ENCODE measurements around the gene STAT6.
"Not testable (repeated sequence)": the region's sequence is repeated elsewhere in the genome, so short reads cannot be mapped to it uniquely, and the experiment has no call there.

Gene STAT6

DNA sequence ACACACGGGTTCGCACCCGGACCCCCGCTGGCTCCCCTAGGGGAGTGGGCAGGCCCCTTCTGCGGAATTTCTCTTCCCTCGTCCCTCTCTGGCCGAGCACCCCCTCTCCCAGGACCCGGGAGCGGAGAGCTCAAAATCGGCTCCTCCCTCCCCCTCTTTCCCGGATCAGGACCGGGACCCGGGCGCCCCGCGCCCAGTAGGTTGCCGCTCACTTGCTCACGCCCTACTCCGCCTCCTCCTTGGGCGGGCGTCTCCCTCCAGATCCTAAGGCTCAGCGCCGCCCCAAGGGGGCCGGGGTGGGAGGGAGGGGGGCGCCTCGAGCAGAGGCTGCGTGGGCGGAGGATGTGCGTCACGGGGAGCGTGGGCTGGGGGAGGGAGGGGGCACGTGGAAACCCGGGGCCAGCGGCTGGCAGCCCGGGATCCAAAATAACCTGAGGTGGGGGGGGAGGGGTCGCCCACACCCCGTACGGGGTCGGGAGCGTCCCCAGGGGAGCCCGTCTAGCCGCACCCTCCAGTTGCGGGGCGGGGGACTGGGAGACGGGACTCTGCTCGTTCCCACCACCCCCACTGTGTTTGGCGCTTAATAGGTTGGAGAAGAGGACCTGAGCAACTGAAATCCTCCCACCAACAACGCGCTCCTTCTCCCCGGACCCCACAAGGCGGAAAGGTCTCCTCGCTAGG, 24.0 kb downstream of the STAT6 start:
- peak; percentile 82 to 93 (median 91) for DNase-seq

DNA sequence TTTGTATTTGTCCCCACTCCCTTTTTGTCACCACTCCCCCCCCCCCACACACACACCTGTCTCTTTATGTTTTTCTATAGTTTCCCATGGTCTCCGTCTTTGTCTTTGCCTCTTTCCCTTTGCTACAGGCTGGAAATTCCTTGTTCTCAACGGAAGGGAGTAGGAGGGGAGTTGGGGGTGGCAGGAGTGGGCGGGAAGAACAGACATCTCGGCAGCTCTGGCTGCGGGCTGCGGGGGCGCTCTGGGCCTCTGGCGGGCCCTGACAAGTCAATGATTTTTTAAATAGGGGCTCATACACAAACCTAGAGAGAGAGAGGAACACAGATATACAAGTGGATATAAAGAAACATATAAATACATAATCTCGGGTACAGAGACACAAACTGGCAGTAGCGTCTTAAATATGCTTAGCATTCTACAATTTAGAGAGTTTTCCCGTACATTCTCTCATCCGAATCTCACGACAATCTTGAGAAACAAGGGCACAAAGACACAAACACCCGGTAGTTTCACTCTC, 24.6 kb downstream of the STAT6 start:
- DNase-seq = peak; percentile 15 to 70 (median 38)

DNA sequence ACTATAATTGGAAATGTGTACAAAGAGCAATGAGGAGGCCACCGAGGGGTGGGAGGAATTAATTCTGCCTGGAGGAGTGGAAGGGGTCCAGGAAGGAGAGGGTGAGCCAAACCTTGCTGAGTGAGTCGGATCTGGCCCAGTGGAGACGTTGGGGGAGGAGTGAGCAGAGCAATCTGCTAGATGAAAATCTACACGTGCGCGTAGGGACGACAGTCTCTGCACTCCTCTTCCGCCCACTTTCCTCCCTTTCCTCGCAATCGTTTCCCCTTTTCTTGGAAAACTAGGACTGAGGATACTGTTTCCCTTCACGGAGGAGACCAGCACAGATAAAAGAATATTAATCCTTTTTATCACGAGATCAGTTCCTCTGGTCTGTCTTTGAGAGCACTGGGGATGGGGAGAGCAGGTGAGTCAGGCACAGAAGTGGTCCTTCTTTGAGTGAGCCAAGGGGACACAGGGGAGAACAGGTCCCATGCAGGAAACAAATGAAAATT, 25.1 kb downstream of the STAT6 start:
- DNase-seq = peak in 1 of 6 experiments; percentile 25

DNA sequence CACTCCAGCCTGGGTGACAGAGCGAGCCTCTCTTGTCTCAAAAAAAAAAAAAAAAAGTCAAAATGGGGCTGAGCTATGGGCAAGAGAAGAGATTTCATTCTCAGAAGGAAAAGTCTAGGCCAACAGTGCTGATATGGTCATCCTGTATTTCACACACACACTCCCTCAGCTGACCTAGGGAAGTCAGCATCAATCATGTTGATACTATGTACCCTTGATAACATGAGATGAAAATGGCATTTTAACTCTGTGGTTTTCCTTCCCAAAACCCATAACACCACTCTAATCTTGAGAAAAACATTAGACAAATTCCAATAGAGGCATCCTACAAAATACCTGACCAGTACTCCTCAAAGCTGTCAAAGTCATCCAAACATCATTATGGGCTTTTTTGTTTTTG, 30.3 kb downstream of the STAT6 start:
- DNase-seq = no peak

DNA sequence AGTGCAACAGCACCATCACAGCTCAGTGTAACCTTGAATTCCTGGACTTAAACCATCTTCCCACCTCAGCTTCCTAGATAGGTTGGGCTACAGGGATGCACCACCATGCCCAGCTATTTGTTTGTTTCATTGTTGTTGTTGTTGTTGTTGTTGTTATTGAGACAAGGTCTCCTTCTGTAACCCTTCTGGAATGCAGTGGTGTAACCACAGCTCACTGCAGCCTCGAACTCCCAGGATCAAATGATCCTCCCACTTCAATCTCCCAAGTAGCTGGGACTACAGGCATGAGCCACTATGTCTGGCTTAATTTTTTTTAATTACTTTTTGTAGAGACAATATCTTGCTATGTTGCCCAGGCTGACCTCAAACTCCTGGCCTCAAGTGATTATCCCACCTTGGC, 31.3 kb downstream of the STAT6 start:
- no peak for DNase-seq

DNA sequence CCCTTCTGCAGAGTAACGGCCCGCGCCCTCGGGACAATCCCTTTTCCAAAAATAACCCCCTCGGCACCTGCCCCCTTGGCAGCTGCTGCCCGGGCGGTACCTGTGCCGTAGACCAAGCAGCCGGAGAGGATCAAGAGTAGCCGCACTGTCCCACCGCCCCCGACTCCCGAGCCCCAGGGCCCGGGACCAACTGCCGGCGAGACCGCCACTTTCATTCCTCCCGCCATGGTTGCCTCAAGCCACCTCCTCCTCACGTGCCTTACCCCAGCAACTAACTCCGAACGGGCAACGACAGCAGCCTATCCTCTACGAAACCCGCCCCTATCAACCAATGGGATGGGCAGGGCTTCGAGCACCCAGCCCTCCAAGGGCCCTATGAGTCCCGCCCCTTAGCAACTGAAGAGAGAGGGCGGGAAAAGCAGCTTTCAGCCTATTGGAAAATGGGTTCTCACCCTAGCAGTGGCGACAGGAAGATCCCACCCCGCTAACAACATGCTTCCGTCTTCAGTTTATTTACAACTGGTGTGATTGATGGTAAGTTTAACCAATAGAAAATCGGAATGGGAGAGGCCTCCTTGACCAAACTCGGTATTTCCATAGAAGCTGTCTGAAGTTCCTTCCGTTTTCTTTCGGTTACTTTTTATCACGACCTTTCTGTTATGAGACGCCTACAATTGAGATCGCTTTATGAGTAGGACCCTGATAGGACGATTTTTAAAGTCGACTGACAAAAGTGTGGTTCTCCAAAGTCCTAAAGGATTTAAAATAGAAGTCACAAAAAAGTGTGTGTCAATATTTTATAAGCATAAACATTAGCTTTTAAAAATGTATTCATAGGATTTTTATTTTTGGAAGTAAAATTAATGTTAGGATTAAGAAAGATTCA, 32.4 kb downstream of the STAT6 start, which contains the start of gene NEMP1:
Gene NEMP1 (minus strand): TSS at position 273 of the 886 bp plus-strand sequence. CDS start 46 bp downstream, at position 227.
- peak; percentile 82 to 100 (median 96) for DNase-seq

DNA sequence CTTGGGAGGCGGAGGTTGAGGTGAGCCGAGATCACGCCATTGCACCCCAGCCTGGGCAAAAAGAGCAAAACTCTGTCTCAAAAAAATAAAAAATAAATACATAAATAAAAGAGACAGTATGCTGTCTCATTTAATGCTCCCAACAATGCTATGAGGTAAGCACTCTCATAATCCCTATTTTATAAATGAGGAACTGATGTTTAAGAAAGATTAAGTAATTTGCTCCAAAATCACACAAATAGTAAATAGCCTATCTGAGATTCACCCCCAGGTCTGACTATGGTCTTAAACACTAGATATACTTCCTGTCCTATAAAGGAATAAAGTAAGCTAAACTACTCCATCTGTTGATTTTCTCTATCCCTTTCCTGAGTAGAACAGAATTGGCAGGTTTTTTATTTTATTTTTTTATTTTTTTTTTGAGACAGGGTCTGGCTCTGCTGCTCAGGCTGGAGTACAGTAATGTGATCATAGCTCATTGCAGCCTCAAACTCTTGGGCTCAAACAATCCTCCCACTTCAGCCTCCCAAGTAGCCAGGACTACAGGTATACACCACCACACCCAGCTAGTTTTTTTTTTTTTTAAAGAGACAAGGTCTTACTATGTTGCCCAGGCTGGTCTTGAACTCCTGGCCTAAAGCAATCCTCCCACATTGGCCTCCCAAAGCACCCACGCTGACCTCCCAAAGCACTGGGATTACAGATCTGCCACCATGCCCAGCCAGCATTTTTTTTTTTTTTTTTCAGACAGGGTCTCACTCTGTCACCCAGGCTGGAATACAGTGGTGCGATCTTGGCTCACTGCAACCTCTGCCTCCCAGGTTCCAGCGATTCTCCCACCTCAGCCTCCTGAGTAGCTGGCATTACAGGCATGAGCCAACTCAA, 37.4 kb downstream of the STAT6 start:
- not testable (repeated sequence) for DNase-seq

DNA sequence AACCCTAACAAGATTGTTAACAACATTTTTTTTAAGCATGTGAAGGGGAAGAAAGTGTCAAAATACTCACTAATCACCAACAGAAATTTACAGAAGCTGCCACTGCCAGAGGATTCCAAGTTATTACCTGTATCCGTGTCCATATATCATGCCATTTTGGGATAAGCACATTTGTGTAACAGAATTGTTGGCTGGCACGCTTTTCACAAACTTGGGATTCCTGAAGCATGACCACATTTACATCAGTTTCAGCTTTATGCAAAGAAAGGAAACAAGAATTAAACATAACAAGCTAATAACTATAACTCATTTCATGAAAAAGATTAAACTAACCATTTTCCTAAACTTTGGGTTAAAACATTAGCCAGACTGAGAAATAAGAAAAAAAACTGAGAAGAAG, 38.5 kb downstream of the STAT6 start:
- no peak for DNase-seq

DNA sequence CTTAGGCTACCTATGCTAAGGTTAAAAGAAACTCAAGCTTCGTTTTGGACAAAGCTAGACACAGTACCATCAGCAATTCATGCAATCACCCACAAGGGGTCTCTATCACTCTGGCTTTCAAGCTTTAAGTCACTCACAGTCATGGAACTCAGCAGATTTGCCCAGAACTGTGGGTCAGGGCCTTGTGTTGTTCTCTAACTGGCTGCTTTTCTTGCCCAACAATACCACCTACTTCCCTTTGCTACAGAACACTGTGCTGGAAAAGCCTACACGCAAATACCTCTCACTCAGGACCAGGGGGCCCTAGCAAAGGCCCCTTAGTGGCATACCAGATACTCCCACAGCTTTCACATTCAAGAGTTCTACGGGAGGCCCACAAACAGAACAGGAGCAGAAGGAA, 41.6 kb downstream of the STAT6 start:
- peak; percentile 15 to 81 (median 54) for DNase-seq

DNA sequence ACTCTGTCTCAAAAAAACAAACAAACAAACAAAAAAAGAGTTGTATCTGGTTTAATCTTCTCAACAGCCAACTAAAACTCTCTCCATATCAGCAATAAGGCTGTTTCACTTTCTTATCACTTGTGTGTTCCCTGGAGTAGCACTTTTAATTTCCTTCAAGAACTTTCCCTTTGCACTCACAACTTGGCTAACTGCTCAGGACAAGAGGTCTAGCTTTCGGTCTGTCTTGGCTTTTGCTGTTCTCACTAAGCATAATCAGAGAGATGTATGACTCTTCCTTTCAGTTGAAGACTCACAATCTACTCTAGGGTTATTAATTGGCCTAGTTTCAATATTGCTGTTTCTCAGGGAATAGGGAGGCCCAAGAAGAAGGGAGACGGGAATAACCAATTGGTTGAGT, 44.9 kb downstream of the STAT6 start:
- no peak for DNase-seq

DNA sequence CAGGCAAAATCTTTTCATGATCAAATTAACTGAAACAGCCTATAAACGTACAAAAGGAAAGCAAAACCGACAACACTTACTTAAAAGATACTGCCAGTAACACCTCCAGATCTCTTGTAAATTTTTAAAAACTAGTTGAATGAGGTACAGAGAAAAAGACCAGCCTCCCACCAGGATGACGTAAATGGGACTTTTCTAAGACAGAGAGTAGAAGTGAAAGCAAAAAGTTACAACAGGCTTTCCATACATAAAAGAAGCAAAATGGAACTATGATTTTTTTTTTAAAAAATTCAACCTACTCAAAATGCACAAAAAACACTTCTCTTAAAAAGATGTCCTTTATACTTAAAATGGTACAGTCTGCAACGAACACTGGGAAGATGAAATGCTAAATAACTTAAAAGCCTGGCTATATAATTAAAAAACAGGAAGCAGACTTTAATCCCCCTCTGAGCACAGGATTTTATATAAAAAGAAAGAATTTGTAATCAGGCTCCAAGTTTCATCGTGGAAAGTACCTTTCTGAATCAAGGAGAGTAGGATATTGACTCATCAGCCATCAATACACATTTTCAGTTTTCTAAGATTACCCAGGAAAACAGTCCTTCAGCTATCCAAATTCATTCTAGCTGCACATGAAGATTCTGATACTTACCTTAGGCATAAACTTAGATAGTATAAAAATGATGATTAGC, 47.0 kb downstream of the STAT6 start:
- DNase-seq = peak in 5 of 6 experiments; percentile 43 to 87 (median 83)

DNA sequence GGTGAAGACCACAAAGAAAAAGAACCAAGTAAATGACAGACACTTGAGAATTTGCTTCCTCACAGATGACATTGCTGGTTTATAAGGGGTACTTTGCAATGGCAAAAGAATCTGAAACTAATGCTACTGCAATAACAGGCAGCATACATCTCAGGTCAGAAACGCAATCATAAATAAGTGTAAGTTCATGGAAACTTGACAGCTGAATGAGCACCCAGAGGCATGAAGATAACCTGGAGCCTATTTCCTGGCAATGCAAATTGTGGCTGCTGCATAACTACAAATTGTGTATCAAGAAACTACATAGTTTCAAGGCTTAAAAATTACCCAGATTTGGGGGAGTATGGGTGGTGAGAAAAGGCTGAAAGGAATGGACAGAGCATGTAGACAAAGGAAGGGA, 52.7 kb downstream of the STAT6 start:
- no peak for DNase-seq

DNA sequence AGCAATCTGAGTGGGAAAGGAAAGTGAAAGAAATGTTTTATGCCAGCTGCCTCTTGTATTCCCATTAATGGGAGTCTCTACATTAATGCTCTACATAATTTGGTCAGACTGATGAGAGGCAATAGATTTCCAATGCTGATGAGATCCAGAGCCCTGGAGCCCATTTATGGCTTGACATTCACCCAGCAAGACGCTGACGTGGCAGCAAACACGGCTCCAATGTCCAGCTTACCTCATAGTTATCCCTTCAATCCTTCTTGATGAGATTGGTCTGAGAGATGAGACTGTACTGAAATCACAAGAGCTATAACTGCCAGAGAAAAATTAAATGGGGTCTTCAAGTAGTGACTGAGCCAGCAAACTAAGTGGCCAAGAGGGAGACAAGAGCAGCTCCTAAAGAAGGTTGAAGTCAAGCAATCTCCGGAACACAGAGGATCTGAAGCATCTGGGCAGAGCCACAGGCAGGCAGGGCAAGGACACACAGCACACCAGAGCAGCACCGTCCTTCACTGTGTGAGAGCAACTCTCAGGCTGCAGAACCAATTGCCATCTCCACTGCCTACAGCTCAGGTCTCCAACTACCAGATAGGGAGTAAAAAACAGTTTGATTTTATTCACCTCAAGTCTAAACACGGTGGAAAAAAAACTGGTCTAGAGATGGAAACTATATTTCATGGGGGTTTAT, 54.0 kb downstream of the STAT6 start:
- DNase-seq = no peak

DNA sequence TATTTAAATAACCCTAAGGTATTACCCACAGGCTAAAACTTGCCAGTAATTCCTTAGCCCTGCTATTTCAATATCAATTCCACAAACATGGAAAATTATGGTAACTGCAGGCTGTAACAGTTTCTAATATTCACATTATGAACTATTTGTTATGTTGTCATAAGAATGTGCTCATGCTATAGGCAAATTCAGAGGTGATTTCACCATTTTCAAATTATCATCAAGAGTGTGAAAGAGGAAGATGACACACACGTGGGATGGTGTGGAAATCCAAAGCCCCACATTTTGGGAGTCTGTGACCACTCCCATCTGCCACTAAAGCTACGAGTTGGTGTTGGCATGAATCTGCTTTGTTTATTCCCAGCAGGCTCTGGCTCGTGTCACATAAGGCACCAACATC, 55.3 kb downstream of the STAT6 start:
- DNase-seq = no peak

DNA sequence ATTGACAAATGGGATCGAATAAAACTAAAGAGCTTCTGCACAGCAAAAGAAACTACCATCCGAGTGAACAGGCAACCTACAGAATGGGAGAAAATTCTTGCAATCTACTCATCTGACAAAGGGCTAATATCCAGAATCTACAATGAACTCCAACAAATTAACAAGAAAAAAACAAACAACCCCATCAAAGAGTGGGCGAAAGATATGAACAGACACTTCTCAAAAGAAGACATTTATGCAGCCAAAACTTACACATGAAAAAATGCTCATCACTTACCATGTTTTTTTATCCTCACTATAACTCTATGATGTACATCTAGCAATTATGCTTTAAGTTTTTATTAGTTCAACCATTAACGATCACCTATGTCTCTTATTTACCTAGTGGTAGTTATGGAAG, 57.3 kb downstream of the STAT6 start:
- DNase-seq = not testable (repeated sequence)

DNA sequence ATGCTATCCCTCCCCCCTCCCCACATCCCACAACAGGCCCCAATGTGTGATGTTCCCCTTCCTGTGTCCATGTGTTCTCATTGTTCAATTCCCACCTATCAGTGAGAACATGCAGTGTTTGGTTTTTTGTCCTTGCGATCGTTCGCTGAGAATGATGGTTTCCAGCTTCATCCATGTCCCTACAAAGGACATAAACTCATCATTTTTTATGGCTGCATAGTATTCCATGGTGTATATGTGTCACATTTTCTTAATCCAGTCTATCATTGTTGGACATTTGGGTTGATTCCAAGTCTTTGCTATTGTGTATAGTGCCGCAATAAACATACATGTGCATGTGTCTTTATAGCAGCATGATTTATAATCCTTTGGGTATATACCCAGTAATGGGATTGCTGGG, 58.0 kb downstream of the STAT6 start:
- DNase-seq = not testable (repeated sequence)

DNA sequence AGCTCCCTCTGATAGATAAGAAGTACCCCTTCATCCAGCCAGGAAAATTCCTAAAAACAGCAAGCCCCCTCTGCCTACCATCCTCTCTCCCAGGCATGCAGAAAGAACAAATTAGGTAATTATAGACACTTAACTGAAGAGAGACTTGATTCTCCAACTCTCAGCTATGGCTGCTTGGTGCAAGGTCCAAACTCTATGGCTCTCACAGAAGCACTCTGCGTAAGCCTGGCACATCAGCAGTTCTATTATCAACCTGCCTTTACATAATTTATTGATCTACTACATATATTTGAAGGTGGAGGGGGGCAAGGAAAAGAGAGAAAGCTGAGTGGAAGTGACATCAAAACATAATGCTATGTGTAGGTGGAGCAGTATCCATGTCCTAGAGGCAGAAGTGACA, 60.2 kb downstream of the STAT6 start:
- DNase-seq = no peak

DNA sequence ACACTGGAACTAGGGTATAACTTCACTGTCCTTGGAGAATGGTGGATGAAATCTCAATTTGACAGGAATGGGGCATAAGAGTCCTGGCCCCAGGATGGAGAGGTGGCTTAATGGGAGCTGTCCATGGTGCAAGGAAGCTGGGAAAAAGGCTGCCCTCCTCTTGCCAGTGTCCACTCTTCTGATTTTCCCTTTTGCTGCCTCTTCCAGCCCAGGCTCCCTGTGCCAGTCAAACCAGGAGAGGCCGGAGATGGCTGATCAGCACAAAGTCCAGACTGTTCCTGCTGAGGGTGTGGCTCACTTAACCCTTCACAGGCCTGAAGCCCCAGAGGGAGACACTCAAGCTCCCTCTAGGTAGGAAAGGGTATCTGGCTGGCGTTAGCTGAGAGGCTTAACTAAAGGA, 61.3 kb downstream of the STAT6 start, which contains the start of gene MYO1A:
Gene MYO1A (minus strand): TSS at position 240 of the 400 bp plus-strand sequence. CDS start 1,806 bp downstream, outside the sequence.
- DNase-seq = no peak

DNA sequence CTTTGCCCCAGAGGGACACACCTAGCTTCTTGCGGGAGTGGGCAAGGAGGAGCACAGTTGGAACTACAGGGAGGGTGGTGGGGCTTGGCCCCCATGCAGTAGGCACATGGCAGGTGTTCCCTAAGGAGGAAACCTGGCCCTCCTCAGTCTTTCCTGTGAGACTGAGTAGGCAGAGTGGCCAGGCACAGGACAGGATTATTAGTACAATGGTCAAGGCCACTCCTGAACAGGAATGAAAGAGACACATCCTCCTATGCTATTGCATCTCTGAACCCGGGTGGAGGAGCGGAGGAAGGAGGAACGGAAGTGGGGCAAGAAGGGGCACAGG, 62.1 kb downstream of the STAT6 start:
- DNase-seq = no peak

DNA sequence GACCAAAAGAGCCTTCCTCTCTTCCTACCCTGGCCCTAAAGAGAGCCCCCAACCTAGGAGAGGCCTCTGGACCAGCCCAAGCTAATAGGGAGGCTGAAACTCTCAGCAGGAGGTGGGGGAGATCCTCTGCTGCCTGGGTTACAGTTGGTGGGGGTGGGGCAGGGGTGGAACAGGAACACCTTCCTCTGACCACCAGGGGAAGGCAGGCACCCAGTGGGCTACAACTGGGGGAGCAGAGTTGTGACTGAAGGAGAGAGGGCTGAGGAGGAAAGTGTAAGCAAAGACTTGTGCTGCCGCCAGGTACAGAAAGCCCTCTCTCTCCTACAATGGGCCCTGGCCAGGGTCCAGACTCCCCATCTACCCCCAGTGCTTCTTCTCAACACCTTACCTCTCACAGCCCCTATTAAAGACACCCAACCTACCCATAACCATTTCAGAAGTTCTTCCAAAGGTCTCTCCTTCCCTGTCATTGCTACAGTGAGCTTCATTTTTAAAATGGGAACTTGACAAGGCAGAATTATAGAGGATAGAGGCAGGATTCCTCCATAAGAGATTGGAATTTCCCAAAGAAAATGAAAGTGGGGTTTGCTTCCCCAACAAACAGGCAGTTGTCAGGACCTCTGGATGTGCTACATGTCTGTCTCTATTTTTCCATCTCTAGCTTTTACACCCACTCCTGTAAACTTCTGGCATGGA, 62.6 kb downstream of the STAT6 start:
- no peak for DNase-seq

DNA sequence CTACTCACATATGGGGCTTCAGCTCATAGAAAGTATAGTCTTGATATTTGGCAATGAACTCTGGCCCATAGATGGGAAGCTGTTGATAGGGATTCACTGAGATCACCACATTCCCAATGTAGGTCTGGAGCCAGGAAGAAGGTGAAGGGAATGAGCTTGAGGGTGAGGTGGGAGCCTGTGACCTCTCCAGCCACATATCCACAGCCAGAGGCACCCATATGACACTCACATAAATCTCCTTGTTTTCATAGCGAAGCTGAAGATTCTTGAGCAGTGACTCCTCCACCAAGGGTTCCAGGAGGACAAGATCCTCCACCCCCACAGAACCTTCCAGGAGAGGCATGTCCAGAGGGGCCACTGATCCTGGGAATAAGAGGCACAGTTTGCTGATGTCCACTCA, 63.2 kb downstream of the STAT6 start:
- no peak for DNase-seq
